OCI-LY7 (cell line): ENCODE data around the gene SLC27A1.

Experiments used
- EZH2phosphoT487 ChIP-seq: fragments of 200-600 bp; sonication (generic); IDR thresholded peaks from 2 replicates; pipeline ENCODE4 v1.6.1; 2018; ENCODE audit warnings: low read depth, borderline replicate concordance, mild to moderate bottlenecking, mixed run types, antibody characterized with exemption, low read length, moderate library complexity, mixed read lengths
- TF ChIP-seq, protein P1 (sequence below): fragments of 200-600 bp; sonication (generic); conservative IDR thresholded peaks from 2 replicates; pipeline ENCODE4 v1.5.1; 2014; ENCODE audit warnings: mild to moderate bottlenecking, antibody characterized with exemption, low read length, moderate library complexity, mixed read lengths

- TF ChIP-seq, protein P1, sequence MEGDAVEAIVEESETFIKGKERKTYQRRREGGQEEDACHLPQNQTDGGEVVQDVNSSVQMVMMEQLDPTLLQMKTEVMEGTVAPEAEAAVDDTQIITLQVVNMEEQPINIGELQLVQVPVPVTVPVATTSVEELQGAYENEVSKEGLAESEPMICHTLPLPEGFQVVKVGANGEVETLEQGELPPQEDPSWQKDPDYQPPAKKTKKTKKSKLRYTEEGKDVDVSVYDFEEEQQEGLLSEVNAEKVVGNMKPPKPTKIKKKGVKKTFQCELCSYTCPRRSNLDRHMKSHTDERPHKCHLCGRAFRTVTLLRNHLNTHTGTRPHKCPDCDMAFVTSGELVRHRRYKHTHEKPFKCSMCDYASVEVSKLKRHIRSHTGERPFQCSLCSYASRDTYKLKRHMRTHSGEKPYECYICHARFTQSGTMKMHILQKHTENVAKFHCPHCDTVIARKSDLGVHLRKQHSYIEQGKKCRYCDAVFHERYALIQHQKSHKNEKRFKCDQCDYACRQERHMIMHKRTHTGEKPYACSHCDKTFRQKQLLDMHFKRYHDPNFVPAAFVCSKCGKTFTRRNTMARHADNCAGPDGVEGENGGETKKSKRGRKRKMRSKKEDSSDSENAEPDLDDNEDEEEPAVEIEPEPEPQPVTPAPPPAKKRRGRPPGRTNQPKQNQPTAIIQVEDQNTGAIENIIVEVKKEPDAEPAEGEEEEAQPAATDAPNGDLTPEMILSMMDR, result no peak
- no peak for TF ChIP-seq EZH2phosphoT487
Observed at GRCh38 chr19:17429641-17430113, 40.6 kb upstream of the SLC27A1 start.
